Measurements from ENCODE around the gene SPAG5. TPM values are rescaled to one million over a fixed set of nuclear protein-coding genes. Genes with fewer than 3 reads are reported as not detected.

SPAG5 gene
- total RNA-seq, 1 donor from 2014 or later, result 141 TPM

GRCh38 chr17:28569446-28569845, 29.4 kb downstream of the SPAG5 start:
- peaks cover 8% of the 10 kb centered on the region for H3K27me3 Mint-ChIP-seq (ENCODE audit: insufficient read depth, low read depth)
- Histone ChIP-seq H3K4me3 (no peak overlapping the region), H3K27ac (no peak overlapping the region), H3K9me3 (ENCODE audit: low read depth) (no peaks in the 10 kb centered on the region), H3K9ac (no peak overlapping the region), H3K4me1 (peaks cover 7% of the 10 kb centered on the region), H4K20me1 (ENCODE audit: low read depth) (peaks cover 18% of the 10 kb centered on the region), H3K36me3 (no peaks in the 10 kb centered on the region), H3K27me3 (peaks cover 17% of the 10 kb centered on the region), H2AFZ (replicated peaks) (no peak overlapping the region), H3K79me2 (ENCODE audit: low read depth) (peaks cover 45% of the 10 kb centered on the region), H3F3A (ENCODE audit: low read depth) (peaks cover 14% of the 10 kb centered on the region), H3K4me2 (peak overlapping the region; percentile 84)
- H3K4me3 Mint-ChIP-seq, result peak overlapping the region; percentile 97
- H3K9me3 Mint-ChIP-seq, result no peaks in the 10 kb centered on the region
- no peak for TF ChIP-seq CTCF (IDR thresholded peaks at IDR 0.05)
- no peak for TF ChIP-seq EZH2 (IDR thresholded peaks at IDR 0.05)
- no peak for TF ChIP-seq EZH2phosphoT487 (IDR thresholded peaks at IDR 0.05)
- DNase-seq (ENCODE audit: low spot score), result no peak
- H3K27ac Mint-ChIP-seq, result no peak overlapping the region
- H3K36me3 Mint-ChIP-seq, result peaks cover 9% of the 10 kb centered on the region
- H3K4me1 Mint-ChIP-seq, result peaks cover 20% of the 10 kb centered on the region

- H3K27me3 ChIP-seq, result peaks cover 10% of the 10 kb centered on the region
- H3K27ac Mint-ChIP-seq, result no peak overlapping the region
- no peak overlapping the region for H3K4me3 ChIP-seq
- H3K9me3 Mint-ChIP-seq, result no peaks in the 10 kb centered on the region
- no peak overlapping the region for H3K27ac ChIP-seq
- H3K36me3 ChIP-seq, result no peaks in the 10 kb centered on the region
- DNase-seq (ENCODE audit: low spot score), result no peak
- peaks cover 6% of the 10 kb centered on the region for H3K36me3 Mint-ChIP-seq
- no peak for TF ChIP-seq EZH2phosphoT487 (IDR thresholded peaks at IDR 0.05)
- TF ChIP-seq CTCF (IDR thresholded peaks at IDR 0.05), result no peak
- peaks cover 14% of the 10 kb centered on the region for H3F3A ChIP-seq (ENCODE audit: low read depth)
- no peak overlapping the region for H3K9ac ChIP-seq
- H3K4me1 Mint-ChIP-seq, result peaks cover 18% of the 10 kb centered on the region
- H3K27me3 Mint-ChIP-seq (ENCODE audit: insufficient read depth, low read depth), result peaks cover 3% of the 10 kb centered on the region
- H3K9me3 ChIP-seq (ENCODE audit: low read depth), result no peaks in the 10 kb centered on the region
- no peak overlapping the region for H2AFZ ChIP-seq (replicated peaks)
- H4K20me1 ChIP-seq (ENCODE audit: low read depth), result peaks cover 18% of the 10 kb centered on the region
- peaks cover 7% of the 10 kb centered on the region for H3K4me1 ChIP-seq
- H3K79me2 ChIP-seq (ENCODE audit: low read depth), result peaks cover 45% of the 10 kb centered on the region
- no peak overlapping the region for H3K4me3 Mint-ChIP-seq
- no peak overlapping the region for H3K4me2 ChIP-seq
These were observed 31.2 kb downstream of the SPAG5 start for GRCh38 chr17:28567604-28568003.

GRCh38 chr17:28563475-28563874, 35.4 kb downstream of the SPAG5 start:
- Histone ChIP-seq H3K9me3 (ENCODE audit: low read depth) (no peaks in the 10 kb centered on the region), H3F3A (ENCODE audit: low read depth) (no peaks in the 10 kb centered on the region), H4K20me1 (ENCODE audit: low read depth) (peaks cover 7% of the 10 kb centered on the region), H3K4me1 (no peaks in the 10 kb centered on the region), H3K4me3 (no peak overlapping the region), H3K36me3 (no peaks in the 10 kb centered on the region), H3K79me2 (ENCODE audit: low read depth) (peaks cover 23% of the 10 kb centered on the region), H2AFZ (replicated peaks) (no peak overlapping the region), H3K9ac (no peak overlapping the region), H3K27me3 (no peaks in the 10 kb centered on the region), H3K4me2 (no peak overlapping the region), H3K27ac (no peak overlapping the region)
- H3K4me3 Mint-ChIP-seq, result no peak overlapping the region
- H3K9me3 Mint-ChIP-seq, result no peaks in the 10 kb centered on the region
- H3K36me3 Mint-ChIP-seq, result peaks cover 20% of the 10 kb centered on the region
- no peaks in the 10 kb centered on the region for H3K4me1 Mint-ChIP-seq
- peaks cover 2% of the 10 kb centered on the region for H3K27me3 Mint-ChIP-seq (ENCODE audit: insufficient read depth, low read depth)
- no peak overlapping the region for H3K27ac Mint-ChIP-seq
- no peak for DNase-seq (ENCODE audit: low spot score)
- no peak for TF ChIP-seq EZH2phosphoT487 (IDR thresholded peaks at IDR 0.05)

- no peaks in the 10 kb centered on the region for H3K27me3 ChIP-seq
- H4K20me1 ChIP-seq (ENCODE audit: low read depth), result peaks cover 19% of the 10 kb centered on the region
- no peaks in the 10 kb centered on the region for H3K9me3 Mint-ChIP-seq
- TF ChIP-seq EZH2 (IDR thresholded peaks at IDR 0.05), result no peak
- TF ChIP-seq EZH2phosphoT487 (IDR thresholded peaks at IDR 0.05), result no peak
- no peak for TF ChIP-seq CTCF (IDR thresholded peaks at IDR 0.05)
- DNase-seq (ENCODE audit: low spot score), result no peak
- H3K9ac ChIP-seq, result no peak overlapping the region
- H3F3A ChIP-seq (ENCODE audit: low read depth), result peaks cover 9% of the 10 kb centered on the region
- H3K4me2 ChIP-seq, result no peak overlapping the region
- no peak overlapping the region for H3K4me3 ChIP-seq
- H3K36me3 Mint-ChIP-seq, result peaks cover 35% of the 10 kb centered on the region
- peaks cover 22% of the 10 kb centered on the region for H3K4me1 ChIP-seq
- no peaks in the 10 kb centered on the region for H3K36me3 ChIP-seq
- no peaks in the 10 kb centered on the region for H3K9me3 ChIP-seq (ENCODE audit: low read depth)
- no peak overlapping the region for H3K27ac Mint-ChIP-seq
- no peak overlapping the region for H3K4me3 Mint-ChIP-seq
- H3K4me1 Mint-ChIP-seq, result peaks cover 16% of the 10 kb centered on the region
- peaks cover 3% of the 10 kb centered on the region for H3K27me3 Mint-ChIP-seq (ENCODE audit: insufficient read depth, low read depth)
- no peak overlapping the region for H3K27ac ChIP-seq
- H2AFZ ChIP-seq (replicated peaks), result no peak overlapping the region
- peaks cover 10% of the 10 kb centered on the region for H3K79me2 ChIP-seq (ENCODE audit: low read depth)
These were observed 43.8 kb downstream of the SPAG5 start for GRCh38 chr17:28555022-28555421.
